ENCODE results near the gene AP1G2. TPM values are rescaled to one million over a fixed set of nuclear protein-coding genes. Genes with fewer than 3 reads are reported as not detected.

AP1G2 gene
- total RNA-seq, 1 donor from 2014 or later: 294 TPM

- no peak for DNase-seq (ENCODE audit: low spot score)
Observed at GRCh38 chr14:23514644-23514957, 53.0 kb downstream of the AP1G2 start.

- DNase-seq (ENCODE audit: low spot score): no peak
Observed at GRCh38 chr14:23513818-23514643, 53.6 kb downstream of the AP1G2 start.

GRCh38 chr14:23513005-23513817, 54.4 kb downstream of the AP1G2 start:
- no peak for DNase-seq (ENCODE audit: low spot score)

DNA sequence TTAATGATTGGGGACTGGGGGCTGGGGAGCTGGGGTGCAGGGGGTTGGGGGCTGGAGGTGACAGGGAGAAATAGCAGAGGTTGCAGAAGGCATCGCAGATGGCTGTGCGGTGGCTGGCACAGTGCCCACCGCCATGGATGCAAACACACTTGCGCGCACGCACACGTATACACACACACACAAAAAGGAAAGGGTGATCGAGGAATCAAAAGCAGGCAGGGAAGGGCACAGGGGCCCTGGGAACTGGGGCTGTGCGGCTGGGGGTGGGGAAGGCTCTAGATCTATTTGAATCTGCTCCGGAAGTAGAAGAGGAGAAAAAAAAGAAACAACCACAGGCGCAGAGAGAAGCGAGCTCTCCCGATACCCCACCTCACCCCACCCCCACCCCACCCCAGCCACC, 55.4 kb downstream of the AP1G2 start:
- DNase-seq (ENCODE audit: low spot score): no peak

Other genes with a start within 250 kb of the AP1G2 start
- gene PABPN1, start 246.3 kb downstream of the AP1G2 start, total RNA-seq: 186 TPM
- 64.3 TPM for gene SLC22A17, start 214.9 kb downstream of the AP1G2 start, total RNA-seq
- gene EFS, start 202.6 kb downstream of the AP1G2 start, total RNA-seq: 10.8 TPM
- not detected for gene IL25, start 195.0 kb downstream of the AP1G2 start, total RNA-seq
- 2.2 TPM for gene CMTM5, start 190.7 kb downstream of the AP1G2 start, total RNA-seq
- gene MYH6, start 159.5 kb downstream of the AP1G2 start, total RNA-seq: not detected
- 0.12 TPM for gene MYH7, start 132.1 kb downstream of the AP1G2 start, total RNA-seq
- 22.9 TPM for gene NGDN, start 98.1 kb downstream of the AP1G2 start, total RNA-seq
- 12.5 TPM for gene ZFHX2, start 16.0 kb downstream of the AP1G2 start, total RNA-seq
- gene THTPA, start 11.5 kb downstream of the AP1G2 start, total RNA-seq: 29.1 TPM
- gene JPH4, start 11.0 kb upstream of the AP1G2 start, total RNA-seq: 1.2 TPM
- 0.43 TPM for gene DHRS2, start 68.6 kb upstream of the AP1G2 start, total RNA-seq